Measurements from ENCODE around the gene HNRNPL. TPM values are rescaled to one million over a fixed set of nuclear protein-coding genes. Genes with fewer than 3 reads are reported as not detected.

HNRNPL gene
- total RNA-seq, 1 experiment from 2014 or later: 710 TPM

DNA sequence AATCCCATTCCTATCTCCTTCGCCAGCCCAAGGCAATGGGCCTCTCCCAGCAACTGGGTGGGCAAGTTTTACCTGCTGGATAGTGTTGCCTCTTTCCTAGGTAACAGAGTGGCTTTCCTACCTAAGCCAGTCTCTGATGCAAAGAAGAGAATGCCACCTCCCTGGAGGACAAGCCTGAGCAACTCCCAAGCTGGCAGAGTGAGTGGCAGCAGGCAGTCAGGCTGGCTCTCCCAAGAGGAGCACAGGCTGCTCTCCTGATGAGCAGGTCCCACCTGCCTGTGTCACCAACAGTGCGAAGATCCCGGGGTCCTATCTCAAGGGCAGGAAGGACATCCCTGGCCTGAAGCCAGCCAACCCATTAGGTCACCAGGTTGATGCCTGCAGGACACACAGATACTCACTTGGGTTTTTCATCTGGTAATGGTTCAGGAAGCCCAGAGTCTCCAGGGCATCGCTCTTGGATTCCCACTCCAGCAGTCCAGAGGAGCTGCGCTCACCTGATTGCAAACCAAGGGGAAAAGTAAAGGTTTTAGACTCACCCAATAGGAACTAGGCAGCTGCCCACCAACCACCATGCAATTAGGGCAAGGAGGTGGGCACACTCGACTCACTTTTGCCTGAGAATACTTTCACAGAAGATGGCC is 12.7 kb downstream of the HNRNPL start:
- WGBS (ENCODE audit: extremely low coverage, insufficient read length, low lambda C conversion rate): no CpG with 5 or more reads among the region's 6 CpGs
- Histone ChIP-seq H2BK12ac (ENCODE audit: insufficient read length, low read depth, low read length) (no peak overlapping the region), H3K9ac (ENCODE audit: extremely low read depth, insufficient read length, low read length) (no peak overlapping the region)

More for the DNA sequence above, 12.7 kb downstream of the HNRNPL start:
- H2BK20ac ChIP-seq (ENCODE audit: low read depth, low read length, poor library complexity, severe bottlenecking): no peak overlapping the region
- Mint-ChIP-seq H3K9me3 (no peaks in the 10 kb centered on the region; a peak in 1 of 5 replicates), H3K27ac (peak overlapping the region in 2 of 3 experiments; percentile 39 to 92; a peak in 3 of 7 replicates), H3K4me1 (peaks cover 2 to 4% of the 10 kb centered on the region in 2 experiments), H3K4me3 (no peak overlapping the region), H3K36me3 (ENCODE audit: insufficient read depth in 1 of 3, low read depth in 3 of 3) (peaks cover 57 to 79% (median 63%) of the 10 kb centered on the region in 3 experiments), H3K27me3 (ENCODE audit: low read depth) (no peaks in the 10 kb centered on the region)
- no peaks in the 10 kb centered on the region for H4K20me1 ChIP-seq (ENCODE audit: control insufficient read depth, insufficient read depth, insufficient read length)
- no peak overlapping the region for H3K18ac ChIP-seq (ENCODE audit: insufficient read length, low read depth, low read length)
- H2BK120ac ChIP-seq (ENCODE audit: low read depth, low read length, poor library complexity, severe bottlenecking): no peak overlapping the region
- DNase-seq: no peak
- H3K23ac ChIP-seq (ENCODE audit: insufficient read length, low read depth, low read length): no peak overlapping the region
- H3K4me2 ChIP-seq (ENCODE audit: insufficient read depth, insufficient read length, low read length): no peak overlapping the region
- no peak for TF ChIP-seq CTCF (conservative IDR thresholded peaks at IDR 0.05)
- H3K79me1 ChIP-seq (ENCODE audit: insufficient read depth, low read depth, low read length, poor library complexity, severe bottlenecking): no peaks in the 10 kb centered on the region
- H4K5ac ChIP-seq (ENCODE audit: insufficient read length, low read depth, low read length): no peak overlapping the region
- no peak overlapping the region for H2BK5ac ChIP-seq (ENCODE audit: insufficient read length, low read length)
- H3K14ac ChIP-seq (ENCODE audit: insufficient read depth, low read length): no peak overlapping the region
- H3K9me3 ChIP-seq (ENCODE audit: control insufficient read depth, low read depth, low read length): no peaks in the 10 kb centered on the region
- no peak overlapping the region for H4K8ac ChIP-seq (replicated peaks; ENCODE audit: insufficient read length, low read depth, low read length)
- H2AFZ ChIP-seq (ENCODE audit: low read length): no peak overlapping the region
- peaks cover 2% of the 10 kb centered on the region; the same call in 1 of the 2 replicates for H3K4me1 ChIP-seq (ENCODE audit: insufficient read depth, low read length)
- no peaks in the 10 kb centered on the region for H3K23me2 ChIP-seq (ENCODE audit: insufficient read length, low read depth, low read length, poor library complexity, severe bottlenecking)
- no peak overlapping the region for H2AK5ac ChIP-seq (ENCODE audit: insufficient read length, low read length)
- H3K27ac ChIP-seq (ENCODE audit: insufficient read length, low read depth, low read length): no peak overlapping the region
- H3K4ac ChIP-seq (ENCODE audit: low read depth, low read length): no peak overlapping the region
- H3T11ph ChIP-seq (ENCODE audit: low read length): no peak overlapping the region
- H3K27me3 ChIP-seq (ENCODE audit: insufficient read depth, low read length): no peaks in the 10 kb centered on the region
- no peak overlapping the region for H4K91ac ChIP-seq (ENCODE audit: insufficient read length, low read depth, low read length)
- no peak overlapping the region for H3K56ac ChIP-seq (ENCODE audit: insufficient read length, low read depth, low read length)
- H2BK15ac ChIP-seq (ENCODE audit: low read depth, low read length): no peak overlapping the region
- no peaks in the 10 kb centered on the region for H3K79me2 ChIP-seq (ENCODE audit: insufficient read depth, low read length)
